Measurements from ENCODE around the gene ARSK. TPM values are rescaled to one million over a fixed set of nuclear protein-coding genes. Genes with fewer than 3 reads are reported as not detected.

Gene ARSK
- total RNA-seq, 4 donors from 2014 or later = 4.1 to 28.2 (median 12.9) TPM

DNA sequence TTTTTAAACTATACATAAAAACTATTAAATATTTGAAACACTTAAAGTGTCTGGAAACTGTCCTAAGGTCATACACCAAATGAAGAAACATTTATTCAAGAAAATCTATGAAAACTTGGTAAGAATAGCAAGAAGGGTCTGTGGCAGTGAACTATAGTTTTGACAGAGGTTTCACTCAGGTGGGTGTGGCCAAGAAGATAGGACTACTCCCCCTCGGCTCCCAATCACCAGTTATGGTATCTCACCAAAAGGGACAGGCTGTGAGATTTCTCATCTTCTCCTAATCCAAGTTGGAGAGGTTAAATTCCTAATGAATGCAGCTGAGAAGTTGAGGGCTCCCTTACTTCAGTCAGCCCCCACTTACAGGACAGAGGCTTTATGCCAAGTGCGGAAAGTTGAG lies 2.9 kb downstream of the ARSK start:
- DNase-seq = no peak
- H3K27ac ChIP-seq = no peak overlapping the region
- intact Hi-C loops (cut with DNase I; ENCODE audit: low total_unique reads) = no loop called here
- no peaks in the 10 kb centered on the region for H3K4me1 ChIP-seq
- H3K36me3 ChIP-seq = no peaks in the 10 kb centered on the region
- no peaks in the 10 kb centered on the region for H3K27me3 ChIP-seq
- no peak for TF ChIP-seq POLR2A (IDR thresholded peaks at IDR 0.05)
- TF ChIP-seq, protein P1, sequence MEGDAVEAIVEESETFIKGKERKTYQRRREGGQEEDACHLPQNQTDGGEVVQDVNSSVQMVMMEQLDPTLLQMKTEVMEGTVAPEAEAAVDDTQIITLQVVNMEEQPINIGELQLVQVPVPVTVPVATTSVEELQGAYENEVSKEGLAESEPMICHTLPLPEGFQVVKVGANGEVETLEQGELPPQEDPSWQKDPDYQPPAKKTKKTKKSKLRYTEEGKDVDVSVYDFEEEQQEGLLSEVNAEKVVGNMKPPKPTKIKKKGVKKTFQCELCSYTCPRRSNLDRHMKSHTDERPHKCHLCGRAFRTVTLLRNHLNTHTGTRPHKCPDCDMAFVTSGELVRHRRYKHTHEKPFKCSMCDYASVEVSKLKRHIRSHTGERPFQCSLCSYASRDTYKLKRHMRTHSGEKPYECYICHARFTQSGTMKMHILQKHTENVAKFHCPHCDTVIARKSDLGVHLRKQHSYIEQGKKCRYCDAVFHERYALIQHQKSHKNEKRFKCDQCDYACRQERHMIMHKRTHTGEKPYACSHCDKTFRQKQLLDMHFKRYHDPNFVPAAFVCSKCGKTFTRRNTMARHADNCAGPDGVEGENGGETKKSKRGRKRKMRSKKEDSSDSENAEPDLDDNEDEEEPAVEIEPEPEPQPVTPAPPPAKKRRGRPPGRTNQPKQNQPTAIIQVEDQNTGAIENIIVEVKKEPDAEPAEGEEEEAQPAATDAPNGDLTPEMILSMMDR (IDR thresholded peaks at IDR 0.05) = no peak
- no peaks in the 10 kb centered on the region for H3K9me3 ChIP-seq
- H3K4me3 ChIP-seq = no peak overlapping the region

DNA sequence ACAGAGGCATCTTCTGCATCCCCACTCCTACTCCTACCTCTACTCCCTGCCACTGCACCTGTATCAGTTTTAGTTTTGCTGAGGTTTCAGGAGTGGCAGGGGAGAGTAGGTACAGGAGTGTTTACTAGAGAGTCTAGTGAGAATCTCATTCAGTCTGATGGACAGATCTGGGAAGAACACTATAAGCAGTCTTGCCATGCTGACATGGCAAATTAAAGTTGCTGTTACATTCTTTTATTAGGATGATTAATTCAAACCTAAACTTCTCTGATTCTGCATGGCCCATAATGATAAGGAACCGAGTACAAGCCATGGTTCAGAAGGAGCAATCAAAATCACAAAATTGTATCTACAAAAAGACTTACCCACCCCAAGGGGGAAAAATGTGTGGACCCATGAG lies 7.4 kb downstream of the ARSK start:
- no peaks in the 10 kb centered on the region for H3K4me1 ChIP-seq
- H3K27ac ChIP-seq = no peak overlapping the region
- no peaks in the 10 kb centered on the region for H3K9me3 ChIP-seq
- TF ChIP-seq, protein P1 (IDR thresholded peaks at IDR 0.05) = no peak
- TF ChIP-seq POLR2A (IDR thresholded peaks at IDR 0.05) = no peak
- no peaks in the 10 kb centered on the region for H3K36me3 ChIP-seq
- no peak overlapping the region for H3K4me3 ChIP-seq
- DNase-seq = no peak
- intact Hi-C loops (cut with DNase I; ENCODE audit: low total_unique reads) = no loop called here
- no peaks in the 10 kb centered on the region for H3K27me3 ChIP-seq

DNA sequence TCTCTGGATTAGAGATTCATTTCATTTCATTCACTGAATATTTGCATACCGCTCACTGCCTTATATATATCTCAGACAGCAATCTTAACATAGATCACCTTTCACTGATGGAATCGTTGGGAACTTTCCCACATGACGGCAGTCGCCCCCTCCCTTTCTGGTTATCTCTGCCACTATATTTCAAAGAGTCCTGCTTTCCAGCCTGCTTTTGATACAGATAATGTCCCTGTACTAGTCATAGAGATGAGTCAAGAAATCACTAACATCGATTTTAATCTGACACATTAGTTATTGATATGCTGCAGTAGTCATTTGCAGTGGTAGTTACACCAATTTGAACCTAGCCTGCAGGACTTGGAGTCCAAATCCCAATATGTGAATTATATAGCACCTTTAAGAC lies 8.5 kb downstream of the ARSK start:
- intact Hi-C loops (cut with DNase I; ENCODE audit: low total_unique reads) = no loop called here
- Histone ChIP-seq H3K27me3 (no peaks in the 10 kb centered on the region), H3K27ac (no peak overlapping the region), H3K36me3 (no peaks in the 10 kb centered on the region), H3K9me3 (no peaks in the 10 kb centered on the region), H3K4me1 (no peaks in the 10 kb centered on the region), H3K4me3 (no peak overlapping the region)
- no peak for DNase-seq
- TF ChIP-seq, protein P1 (IDR thresholded peaks at IDR 0.05) = no peak
- TF ChIP-seq POLR2A (IDR thresholded peaks at IDR 0.05) = no peak

DNA sequence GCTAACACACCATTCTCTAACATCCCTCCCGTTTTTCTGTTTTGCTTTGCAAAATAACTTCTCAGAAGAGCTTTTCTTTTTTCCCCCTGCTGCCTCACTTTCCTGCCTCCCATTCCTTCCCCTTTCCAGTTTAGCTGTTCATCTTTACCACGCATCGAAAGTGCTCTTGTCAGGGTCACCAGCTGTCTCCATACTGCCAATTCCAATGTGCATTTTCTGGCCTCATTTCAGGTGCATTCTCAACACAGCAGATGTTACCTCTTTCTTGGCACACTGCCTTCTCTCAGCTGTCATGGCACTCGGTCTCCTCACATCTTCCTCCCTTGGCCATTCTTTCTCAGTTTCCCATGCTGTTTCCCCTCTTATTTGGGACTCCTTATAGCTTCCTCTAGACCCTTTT lies 9.5 kb downstream of the ARSK start:
- no peak overlapping the region for H3K27ac ChIP-seq
- intact Hi-C loops (cut with DNase I; ENCODE audit: low total_unique reads) = no loop called here
- no peak for TF ChIP-seq POLR2A (IDR thresholded peaks at IDR 0.05)
- TF ChIP-seq, protein P1 (IDR thresholded peaks at IDR 0.05) = no peak

DNA sequence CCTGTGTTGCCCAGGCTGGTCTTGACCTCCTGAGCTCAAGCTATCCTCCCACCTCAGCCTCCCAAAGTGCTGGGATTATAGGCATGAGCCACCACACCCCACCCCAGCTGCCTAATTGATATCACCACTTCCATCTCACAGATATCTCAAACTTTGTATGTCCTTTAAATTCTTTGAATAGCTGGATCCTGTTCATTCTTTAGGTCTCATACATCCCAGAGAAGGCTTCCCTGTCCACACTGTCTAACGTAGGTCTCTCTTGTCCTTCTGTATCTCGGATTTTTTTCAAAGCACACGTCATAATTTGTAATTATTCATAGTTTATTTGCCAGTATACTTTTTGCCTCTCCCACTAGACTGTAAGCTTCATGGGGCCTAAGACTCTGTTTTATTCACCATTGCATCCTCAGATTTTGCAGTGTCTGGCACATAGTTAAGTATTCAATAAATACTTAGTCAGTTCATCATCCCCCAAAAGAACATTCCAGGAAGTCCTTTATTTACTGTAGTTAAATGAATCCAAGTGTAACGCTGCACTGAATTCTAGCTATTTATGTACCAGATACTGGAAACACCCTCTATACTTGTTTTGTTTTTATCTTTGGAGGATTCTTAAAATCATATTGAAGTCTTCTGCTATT lies 10.5 kb downstream of the ARSK start:
- TF ChIP-seq, protein P1 (IDR thresholded peaks at IDR 0.05) = no peak
- no peak for TF ChIP-seq POLR2A (IDR thresholded peaks at IDR 0.05)
- H3K27me3 ChIP-seq = no peaks in the 10 kb centered on the region
- H3K36me3 ChIP-seq = no peaks in the 10 kb centered on the region
- intact Hi-C loops (cut with DNase I; ENCODE audit: low total_unique reads) = no loop called here
- H3K4me1 ChIP-seq = no peaks in the 10 kb centered on the region
- no peaks in the 10 kb centered on the region for H3K9me3 ChIP-seq
- H3K4me3 ChIP-seq = no peak overlapping the region
- no peak overlapping the region for H3K27ac ChIP-seq
- DNase-seq = no peak

More for the DNA sequence above, 9.5 kb downstream of the ARSK start:
- H3K36me3 ChIP-seq = no peaks in the 10 kb centered on the region
- no peaks in the 10 kb centered on the region for H3K27me3 ChIP-seq
- no peak overlapping the region for H3K4me3 ChIP-seq
- no peaks in the 10 kb centered on the region for H3K4me1 ChIP-seq
- H3K9me3 ChIP-seq = no peaks in the 10 kb centered on the region
- no peak for DNase-seq

Measured in uterus (tissue), 4 donors.